Neural progenitor cell (in vitro differentiated cells): ENCODE results near the gene E2F3. TPM values are rescaled to one million over a fixed set of nuclear protein-coding genes. Genes with fewer than 3 reads are reported as not detected.

Experiments
- DNase-seq: peaks from one replicate; pipeline ENCODE4 v3.0.0-alpha.2; 2016; ENCODE audit warnings: low spot score
- H2AFZ ChIP-seq: fragments of 200-600 bp; sonication (generic); replicated peaks from 2 replicates; pipeline ENCODE4 v1.6.1; 2016; ENCODE audit warnings: antibody characterized with exemption
- H3F3A ChIP-seq: fragments of 200-600 bp; sonication (generic); 2 replicates; pipeline ENCODE4 v1.6.1; 2016; ENCODE audit warnings: antibody characterized with exemption, low read depth
- H3K27ac ChIP-seq: fragments of 200-600 bp; sonication (generic); 2 replicates; pipeline ENCODE4 v1.5.1; 2016; ENCODE audit warnings: mild to moderate bottlenecking
- H3K27me3 ChIP-seq: fragments of 200-600 bp; sonication (generic); 2 replicates; pipeline ENCODE4 v1.6.1; 2016; ENCODE audit warnings: mild to moderate bottlenecking, moderate library complexity
- H3K36me3 ChIP-seq: fragments of 200-600 bp; sonication (generic); 2 replicates; pipeline ENCODE4 v1.5.1; 2016
- H3K4me1 ChIP-seq: fragments of 200-600 bp; sonication (generic); 2 replicates; pipeline ENCODE4 v1.6.1; 2016; ENCODE audit warnings: mixed run types
- H3K4me2 ChIP-seq: fragments of 200-600 bp; sonication (generic); 2 replicates; pipeline ENCODE4 v1.6.1; 2016
- H3K4me3 ChIP-seq: fragments of 200-600 bp; sonication (generic); 2 replicates; pipeline ENCODE4 v1.5.1; 2016
- H3K79me2 ChIP-seq: fragments of 200-600 bp; sonication (generic); 2 replicates; pipeline ENCODE4 v1.6.1; 2016; ENCODE audit warnings: low read depth
- H3K9ac ChIP-seq: fragments of 200-600 bp; sonication (generic); 2 replicates; pipeline ENCODE4 v1.6.1; 2016
- H3K9me3 ChIP-seq: fragments of 200-600 bp; sonication (generic); 2 replicates; pipeline ENCODE4 v1.5.1; 2016; ENCODE audit warnings: low read depth
- H4K20me1 ChIP-seq: fragments of 200-600 bp; sonication (generic); 2 replicates; pipeline ENCODE4 v1.6.1; 2016; ENCODE audit warnings: low read depth
- H3K27ac Mint-ChIP-seq: 3 replicates; pipeline ENCODE4 v1.8.0; 2021; ENCODE audit warnings: mixed read lengths
- H3K27me3 Mint-ChIP-seq: 2 replicates; pipeline ENCODE4 v1.8.0; 2022; ENCODE audit warnings: low read depth, mild to moderate bottlenecking, inconsistent platforms, moderate library complexity, mixed read lengths; ENCODE audit not compliant: insufficient read depth
- H3K36me3 Mint-ChIP-seq: 3 replicates; pipeline ENCODE4 v1.8.0; 2021; ENCODE audit warnings: mixed read lengths
- H3K4me1 Mint-ChIP-seq: 3 replicates; pipeline ENCODE4 v1.8.0; 2021; ENCODE audit warnings: mixed read lengths
- H3K4me3 Mint-ChIP-seq: 3 replicates; pipeline ENCODE4 v1.8.0; 2021; ENCODE audit warnings: mild to moderate bottlenecking, moderate library complexity, mixed read lengths
- H3K9me3 Mint-ChIP-seq: 3 replicates; pipeline ENCODE4 v1.8.0; 2020; ENCODE audit warnings: mixed read lengths
- CTCF ChIP-seq: fragments of 200-600 bp; sonication (generic); IDR thresholded peaks from 2 replicates; pipeline ENCODE4 v1.5.1; 2017; ENCODE audit warnings: antibody characterized with exemption, mild to moderate bottlenecking
- EZH2 ChIP-seq: fragments of 200-600 bp; sonication (generic); IDR thresholded peaks from 2 replicates; pipeline ENCODE4 v1.6.1; 2017; ENCODE audit warnings: antibody characterized with exemption, mild to moderate bottlenecking, moderate library complexity
- EZH2phosphoT487 ChIP-seq: fragments of 200-600 bp; sonication (generic); IDR thresholded peaks from 2 replicates; pipeline ENCODE4 v1.6.1; 2017; ENCODE audit warnings: antibody characterized with exemption
- total RNA-seq: library from RNA; depleted of rRNA; stranded (reverse); fragments of >200 nt; gene quantifications from 2 replicates; pipeline ENCODE4 v1.2.3, GENCODE V29; 2015; ENCODE audit warnings: low replicate concordance

E2F3 gene
- total RNA-seq, 1 donor from 2014 or later: 35.7 TPM

- no peak overlapping the region for H3K27ac ChIP-seq
- H3K4me1 ChIP-seq: no peaks in the 10 kb centered on the region
- no peak overlapping the region for H2AFZ ChIP-seq
- peaks cover 3% of the 10 kb centered on the region for H3F3A ChIP-seq
- Mint-ChIP-seq H3K4me3 (no peak overlapping the region), H3K4me1 (no peaks in the 10 kb centered on the region), H3K9me3 (no peaks in the 10 kb centered on the region), H3K36me3 (peaks cover 38% of the 10 kb centered on the region), H3K27me3 (peaks cover 2% of the 10 kb centered on the region), H3K27ac (no peak overlapping the region)
- no peak for DNase-seq
- no peak overlapping the region for H3K4me2 ChIP-seq
- no peak overlapping the region for H3K4me3 ChIP-seq
- H4K20me1 ChIP-seq: no peaks in the 10 kb centered on the region
- no peaks in the 10 kb centered on the region for H3K27me3 ChIP-seq
- TF ChIP-seq CTCF (no peak), EZH2 (no peak), EZH2phosphoT487 (no peak)
- H3K9me3 ChIP-seq: no peaks in the 10 kb centered on the region
- peaks cover 34% of the 10 kb centered on the region for H3K36me3 ChIP-seq
- no peak overlapping the region for H3K9ac ChIP-seq
- H3K79me2 ChIP-seq: peaks cover 16% of the 10 kb centered on the region
These were observed 90.4 kb downstream of the E2F3 start for GRCh38 chr6:20492099-20492498.

GRCh38 chr6:20497216-20498040 lies 95.7 kb downstream of the E2F3 start:
- no peak overlapping the region for H3K27ac Mint-ChIP-seq
- H3K4me1 Mint-ChIP-seq: no peaks in the 10 kb centered on the region

GRCh38 chr6:20498041-20498385 lies 96.3 kb downstream of the E2F3 start:
- no peak overlapping the region for H3K27ac ChIP-seq
- no peak overlapping the region for H3K4me3 ChIP-seq
- H3K79me2 ChIP-seq: no peaks in the 10 kb centered on the region
- Mint-ChIP-seq H3K9me3 (peaks cover 4% of the 10 kb centered on the region), H3K36me3 (peaks cover 4% of the 10 kb centered on the region), H3K27ac (no peak overlapping the region), H3K27me3 (peaks cover 5% of the 10 kb centered on the region), H3K4me1 (no peaks in the 10 kb centered on the region), H3K4me3 (no peak overlapping the region)
- no peak overlapping the region for H2AFZ ChIP-seq
- no peak for TF ChIP-seq EZH2
- no peaks in the 10 kb centered on the region for H4K20me1 ChIP-seq
- no peak for DNase-seq
- no peaks in the 10 kb centered on the region for H3K4me1 ChIP-seq
- no peak overlapping the region for H3K4me2 ChIP-seq
- no peak overlapping the region for H3K9ac ChIP-seq
- no peaks in the 10 kb centered on the region for H3K27me3 ChIP-seq
- H3K9me3 ChIP-seq: no peaks in the 10 kb centered on the region
- peaks cover 2% of the 10 kb centered on the region for H3K36me3 ChIP-seq
- peaks cover 6% of the 10 kb centered on the region for H3F3A ChIP-seq

More at GRCh38 chr6:20497216-20498040, 95.7 kb downstream of the E2F3 start:
- no peaks in the 10 kb centered on the region for H3K9me3 ChIP-seq
- no peaks in the 10 kb centered on the region for H3K4me1 ChIP-seq
- Mint-ChIP-seq H3K27me3 (peaks cover 5% of the 10 kb centered on the region), H3K36me3 (peaks cover 2% of the 10 kb centered on the region), H3K9me3 (peaks cover 2% of the 10 kb centered on the region), H3K4me3 (no peak overlapping the region)
- peaks cover 5% of the 10 kb centered on the region for H3K36me3 ChIP-seq
- no peaks in the 10 kb centered on the region for H4K20me1 ChIP-seq
- H3F3A ChIP-seq: peaks cover 6% of the 10 kb centered on the region
- H2AFZ ChIP-seq: no peak overlapping the region
- no peak overlapping the region for H3K4me2 ChIP-seq
- peaks cover 4% of the 10 kb centered on the region for H3K79me2 ChIP-seq
- H3K4me3 ChIP-seq: no peak overlapping the region
- H3K27me3 ChIP-seq: no peaks in the 10 kb centered on the region
- TF ChIP-seq EZH2: no peak
- TF ChIP-seq EZH2phosphoT487: no peak
- H3K27ac ChIP-seq: no peak overlapping the region
- DNase-seq: no peak
- H3K9ac ChIP-seq: no peak overlapping the region

- peaks cover 19% of the 10 kb centered on the region for H3K4me1 ChIP-seq
- peaks cover 18% of the 10 kb centered on the region for H3F3A ChIP-seq
- peak overlapping the region; percentile 7 for H2AFZ ChIP-seq
- H3K27me3 ChIP-seq: no peaks in the 10 kb centered on the region
- peak; percentile 44 for DNase-seq
- Mint-ChIP-seq H3K4me1 (no peaks in the 10 kb centered on the region), H3K36me3 (no peaks in the 10 kb centered on the region), H3K27me3 (peaks cover 6% of the 10 kb centered on the region), H3K4me3 (no peak overlapping the region), H3K9me3 (no peaks in the 10 kb centered on the region), H3K27ac (no peak overlapping the region)
- no peak overlapping the region for H3K9ac ChIP-seq
- H3K4me3 ChIP-seq: no peak overlapping the region
- no peaks in the 10 kb centered on the region for H3K79me2 ChIP-seq
- TF ChIP-seq CTCF (no peak), EZH2phosphoT487 (no peak), EZH2 (no peak)
- H4K20me1 ChIP-seq: no peaks in the 10 kb centered on the region
- no peaks in the 10 kb centered on the region for H3K9me3 ChIP-seq
- H3K27ac ChIP-seq: peak overlapping the region; percentile 65
- peak overlapping the region; percentile 14 for H3K4me2 ChIP-seq
- no peaks in the 10 kb centered on the region for H3K36me3 ChIP-seq
These were observed 107.5 kb downstream of the E2F3 start for GRCh38 chr6:20509212-20509611.
